Thoracic aorta (tissue), 2 donors: Measurements from ENCODE around the gene ZNF184. TPM values are rescaled to one million over a fixed set of nuclear protein-coding genes. Genes with fewer than 3 reads are reported as not detected.

Experiments
- ATAC-seq: fragments of 150-250 bp; one replicate; pipeline ENCODE4 v1.8.0; 2017; ENCODE audit warnings: low read depth; ENCODE audit not compliant: insufficient number of reproducible peaks, low FRiP score
- DNase-seq: peaks from one replicate; pipeline ENCODE4 v3.0.0-alpha.2; 2020; ENCODE audit warnings: low spot score
- H3K27ac ChIP-seq, 2 donors: fragments of 200-600 bp; sonication (generic); 1 replicate in 1 of 2; 2 replicates in 1 of 2; pipeline ENCODE4 v1.5.1; 2016; ENCODE audit warnings: mild to moderate bottlenecking in 2 of 2, moderate library complexity in 2 of 2
- H3K27me3 ChIP-seq: fragments of 200-600 bp; sonication (generic); replicated peaks from 2 replicates; pipeline ENCODE4 v1.6.0; 2016; ENCODE audit warnings: mild to moderate bottlenecking; ENCODE audit not compliant: insufficient read depth
- H3K36me3 ChIP-seq: fragments of 200-600 bp; sonication (generic); one replicate; pipeline ENCODE4 v1.5.1; 2016
- H3K4me1 ChIP-seq, 2 donors: fragments of 200-600 bp; sonication (generic); 1 replicate in 1 of 2; 2 replicates in 1 of 2; pipeline versions ENCODE4 v1.5.1 to v1.6.0; 2016; ENCODE audit warnings: low read depth in 2 of 2, mild to moderate bottlenecking in 1 of 2; ENCODE audit not compliant: control insufficient read depth in 1 of 2
- H3K4me3 ChIP-seq: fragments of 200-600 bp; sonication (generic); 2 replicates; pipeline ENCODE4 v1.5.1; 2016; ENCODE audit warnings: mild to moderate bottlenecking
- H3K9me3 ChIP-seq: fragments of 200-600 bp; sonication (generic); 2 replicates; pipeline ENCODE4 v1.5.1; 2016
- total RNA-seq, 2 donors: library from RNA; depleted of rRNA; stranded (reverse); fragments of >200 nt; gene quantifications; one replicate each; pipeline versions ENCODE4 v1.1.0 to v1.2.3, GENCODE V29; 2016
- TF ChIP-seq, protein P1 (sequence below): fragments of 200-600 bp; sonication (generic); IDR thresholded peaks from one replicate; pipeline ENCODE4 v1.5.1; 2019; ENCODE audit warnings: antibody characterized with exemption

ZNF184 gene
- total RNA-seq, 2 donors from 2014 or later = 3.4 to 5.0 TPM

- H3K27ac ChIP-seq = no peak overlapping the region
- no peak overlapping the region for H3K4me3 ChIP-seq
- ATAC-seq (no peak), DNase-seq (no peak)
- TF ChIP-seq, protein P1, sequence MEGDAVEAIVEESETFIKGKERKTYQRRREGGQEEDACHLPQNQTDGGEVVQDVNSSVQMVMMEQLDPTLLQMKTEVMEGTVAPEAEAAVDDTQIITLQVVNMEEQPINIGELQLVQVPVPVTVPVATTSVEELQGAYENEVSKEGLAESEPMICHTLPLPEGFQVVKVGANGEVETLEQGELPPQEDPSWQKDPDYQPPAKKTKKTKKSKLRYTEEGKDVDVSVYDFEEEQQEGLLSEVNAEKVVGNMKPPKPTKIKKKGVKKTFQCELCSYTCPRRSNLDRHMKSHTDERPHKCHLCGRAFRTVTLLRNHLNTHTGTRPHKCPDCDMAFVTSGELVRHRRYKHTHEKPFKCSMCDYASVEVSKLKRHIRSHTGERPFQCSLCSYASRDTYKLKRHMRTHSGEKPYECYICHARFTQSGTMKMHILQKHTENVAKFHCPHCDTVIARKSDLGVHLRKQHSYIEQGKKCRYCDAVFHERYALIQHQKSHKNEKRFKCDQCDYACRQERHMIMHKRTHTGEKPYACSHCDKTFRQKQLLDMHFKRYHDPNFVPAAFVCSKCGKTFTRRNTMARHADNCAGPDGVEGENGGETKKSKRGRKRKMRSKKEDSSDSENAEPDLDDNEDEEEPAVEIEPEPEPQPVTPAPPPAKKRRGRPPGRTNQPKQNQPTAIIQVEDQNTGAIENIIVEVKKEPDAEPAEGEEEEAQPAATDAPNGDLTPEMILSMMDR = no peak
- H3K27me3 ChIP-seq = no peaks in the 10 kb centered on the region
- H3K4me1 ChIP-seq = no peaks in the 10 kb centered on the region
- peaks cover 4% of the 10 kb centered on the region for H3K9me3 ChIP-seq
- no peaks in the 10 kb centered on the region for H3K36me3 ChIP-seq
Observed at GRCh38 chr6:27419363-27419762, 53.5 kb downstream of the ZNF184 start.

GRCh38 chr6:27415898-27416297 lies 57.0 kb downstream of the ZNF184 start:
- ATAC-seq = no peak
- no peaks in the 10 kb centered on the region for H3K9me3 ChIP-seq
- H3K27ac ChIP-seq = no peak overlapping the region
- no peaks in the 10 kb centered on the region for H3K27me3 ChIP-seq
- H3K36me3 ChIP-seq = no peaks in the 10 kb centered on the region
- no peaks in the 10 kb centered on the region for H3K4me1 ChIP-seq
- H3K4me3 ChIP-seq = no peak overlapping the region
- TF ChIP-seq, protein P1 = no peak
- DNase-seq = no peak

- TF ChIP-seq, protein P1 = no peak
Observed at GRCh38 chr6:27414996-27415395, 57.9 kb downstream of the ZNF184 start.

DNA sequence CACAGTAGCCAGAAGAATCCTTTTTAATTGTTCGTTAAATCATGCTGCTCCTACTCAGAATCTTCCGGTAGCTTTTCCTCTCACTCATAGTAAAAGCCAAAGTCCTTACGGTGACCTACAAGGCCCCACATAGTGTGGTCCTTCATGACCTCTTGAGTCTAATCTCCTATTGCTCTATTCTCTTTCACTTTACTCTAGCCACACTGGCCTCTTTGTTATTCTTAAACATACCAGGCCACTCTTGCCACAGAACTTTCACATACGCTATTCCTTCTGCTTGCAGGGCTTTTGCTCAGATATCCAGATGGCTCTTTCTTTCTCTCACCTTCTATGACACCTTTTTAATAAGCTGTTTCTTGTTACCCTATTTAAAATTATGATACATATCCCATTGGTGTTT lies 58.6 kb downstream of the ZNF184 start:
- H3K27me3 ChIP-seq = no peaks in the 10 kb centered on the region
- TF ChIP-seq, protein P1 = no peak
- no peak for DNase-seq

More at GRCh38 chr6:27414996-27415395, 57.9 kb downstream of the ZNF184 start:
- H3K4me1 ChIP-seq = no peaks in the 10 kb centered on the region
- ATAC-seq (no peak), DNase-seq (no peak)
- H3K9me3 ChIP-seq = no peaks in the 10 kb centered on the region
- no peaks in the 10 kb centered on the region for H3K36me3 ChIP-seq
- H3K27me3 ChIP-seq = no peaks in the 10 kb centered on the region
- no peak overlapping the region for H3K27ac ChIP-seq
- H3K4me3 ChIP-seq = no peak overlapping the region

GRCh38 chr6:27407153-27407814 lies 65.6 kb downstream of the ZNF184 start:
- TF ChIP-seq, protein P1 = no peak
- H3K4me1 ChIP-seq = no peaks in the 10 kb centered on the region
- no peaks in the 10 kb centered on the region for H3K36me3 ChIP-seq
- no peaks in the 10 kb centered on the region for H3K27me3 ChIP-seq
- H3K4me3 ChIP-seq = no peak overlapping the region
- H3K9me3 ChIP-seq = peaks cover 7% of the 10 kb centered on the region
- ATAC-seq (no peak), DNase-seq (no peak)
- H3K27ac ChIP-seq = no peak overlapping the region

More for the DNA sequence above, 58.6 kb downstream of the ZNF184 start:
- no peaks in the 10 kb centered on the region for H3K4me1 ChIP-seq
- no peaks in the 10 kb centered on the region for H3K36me3 ChIP-seq
- H3K4me3 ChIP-seq = no peak overlapping the region
- no peaks in the 10 kb centered on the region for H3K9me3 ChIP-seq
- ATAC-seq = no peak
- H3K27ac ChIP-seq = no peak overlapping the region
